ENCODE results near the gene KIF5A.

GRCh38 chr12:57614948-57615500 lies 65.2 kb downstream of the KIF5A start:
- TF ChIP-seq RAD21 (IDR thresholded peaks at IDR 0.05; ENCODE audit: low read length) (no peak), POLR2A (IDR thresholded peaks at IDR 0.05; ENCODE audit: low read depth, low read length) (no peak), CTCF (conservative IDR thresholded peaks at IDR 0.05; ENCODE audit: low read depth, low read length) (no peak), USF2 (IDR thresholded peaks at IDR 0.05; ENCODE audit: low read depth, low read length) (no peak)
